Gastroesophageal sphincter (tissue), 3 donors: ENCODE results near the gene QKI.

Experiments
- CTCF ChIP-seq, 4 experiments: fragments of 200-600 bp in 2 of 4; fragments of 450-650 bp in 2 of 4; sonication (generic) in 1 of 4; IDR thresholded peaks; one replicate each; pipeline ENCODE4 v1.5.1; 2017 to 2019; ENCODE audit warnings: antibody characterized with exemption in 4 of 4, mild to moderate bottlenecking in 2 of 4, moderate library complexity in 2 of 4
- EP300 ChIP-seq: sonication (generic); formaldehyde crosslinking; IDR thresholded peaks from one replicate; pipeline ENCODE4 v1.6.1; 2017; ENCODE audit warnings: antibody characterized with exemption, mild to moderate bottlenecking
- POLR2A ChIP-seq, 2 donors: fragments of 450-650 bp; IDR thresholded peaks; one replicate each; pipeline ENCODE4 v1.6.1; 2017; ENCODE audit warnings: antibody characterized with exemption in 2 of 2, mild to moderate bottlenecking in 2 of 2, moderate library complexity in 1 of 2
- POLR2AphosphoS5 ChIP-seq: sonication (generic); formaldehyde crosslinking; IDR thresholded peaks from one replicate; pipeline ENCODE4 v1.6.1; 2017; ENCODE audit warnings: antibody characterized with exemption

DNA sequence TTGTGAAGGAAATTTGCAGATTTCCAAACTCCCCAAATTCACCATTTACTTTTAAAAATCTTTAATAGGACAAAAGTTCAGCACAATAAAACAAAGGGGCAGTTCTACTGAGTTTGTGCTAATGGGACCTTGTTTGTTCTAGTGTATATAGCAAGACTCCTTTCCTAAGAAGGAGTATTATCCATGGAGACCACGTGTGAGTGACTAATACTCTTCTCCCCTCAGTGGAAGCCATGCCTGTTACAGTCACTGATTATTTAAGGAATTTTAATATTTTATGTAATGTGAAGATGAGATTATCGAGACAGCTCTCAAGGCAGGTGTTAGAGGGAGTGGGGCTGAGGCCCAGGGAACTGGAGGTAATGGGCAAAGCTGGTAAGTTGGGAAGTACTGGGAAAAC lies 16.4 kb upstream of the QKI start:
- TF ChIP-seq CTCF (IDR thresholded peaks at IDR 0.05) (no peak), EP300 (no peak), POLR2AphosphoS5 (no peak), POLR2A (IDR thresholded peaks at IDR 0.05) (no peak)
